ENCODE results near the gene TTC23.
"Not testable (repeated sequence)": the region's sequence is repeated elsewhere in the genome, so short reads cannot be mapped to it uniquely, and the experiment has no call there.

TTC23 gene

GRCh38 chr15:99250001-99250400 is 620 bp upstream of the TTC23 start:
- DNase-seq (ENCODE audit: low spot score): no peak

DNA sequence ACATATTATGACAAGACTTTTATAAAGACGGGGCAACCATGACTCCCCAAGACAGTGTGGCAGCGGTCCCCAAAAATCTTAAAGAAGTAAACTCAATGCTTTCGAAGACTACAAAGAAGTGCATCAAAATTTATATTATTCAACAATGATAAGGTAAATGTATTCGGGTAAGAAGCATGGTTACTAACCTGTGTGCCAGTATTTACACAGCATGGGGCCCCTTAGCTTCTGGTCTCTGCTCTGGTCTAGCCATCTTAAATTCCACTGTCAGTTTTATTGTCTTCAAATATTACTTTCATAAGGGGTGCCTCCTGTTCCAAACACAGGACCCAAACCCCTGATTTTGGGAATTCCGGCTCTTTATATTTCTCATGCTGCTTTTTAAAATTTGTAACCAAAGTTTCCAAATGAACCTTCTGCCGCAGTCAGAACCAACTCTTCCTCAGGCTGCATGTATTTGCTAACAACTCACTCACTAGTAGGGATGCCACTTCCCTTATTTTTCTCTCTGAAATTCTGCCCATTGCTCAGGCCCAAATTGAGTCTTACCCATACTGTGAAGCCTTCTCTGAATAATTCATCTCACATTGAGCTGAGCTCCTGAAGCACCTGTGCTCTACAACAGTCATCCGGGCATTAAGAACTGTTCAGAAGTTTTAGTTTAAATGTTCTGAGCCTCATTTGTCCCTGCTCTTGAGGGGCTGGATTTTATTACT is 1.2 kb downstream of the TTC23 start:
- no peak for DNase-seq (ENCODE audit: low spot score)

DNA sequence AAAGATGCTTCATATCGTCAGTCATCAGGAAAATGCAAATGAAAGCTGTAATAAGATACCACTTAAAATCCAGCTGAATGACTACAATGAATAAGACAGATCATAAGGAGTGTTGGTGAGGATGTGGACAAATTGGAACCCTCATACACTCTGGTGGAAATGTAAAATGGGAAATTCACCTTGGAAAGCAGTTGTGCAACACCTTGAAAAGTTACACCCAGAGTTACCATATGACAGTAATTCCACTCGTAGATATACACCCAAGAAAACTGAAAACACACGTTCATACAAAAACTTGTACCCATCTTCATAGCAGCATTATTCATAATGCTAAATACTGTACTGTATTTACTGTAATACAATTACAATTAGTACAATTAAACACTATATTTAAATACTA is 2.3 kb downstream of the TTC23 start:
- no peak for DNase-seq (ENCODE audit: low spot score)

DNA sequence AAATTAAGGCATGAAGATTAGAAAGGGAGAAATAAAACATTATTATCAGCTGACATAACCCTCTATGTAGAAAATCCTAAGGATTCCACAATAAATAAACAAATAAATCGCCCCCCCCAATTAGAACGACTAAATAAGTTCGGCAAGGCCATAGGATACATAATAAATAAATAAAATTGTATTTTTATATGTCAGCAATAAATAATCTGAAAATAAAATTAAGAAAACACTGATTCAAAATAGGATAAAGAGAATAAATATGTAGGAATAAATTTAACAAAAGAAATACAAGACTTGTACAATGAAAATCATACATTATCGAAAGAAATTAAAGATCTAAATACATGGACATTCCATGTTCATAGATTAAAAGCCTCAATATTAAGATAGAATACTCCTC is 5.1 kb downstream of the TTC23 start:
- DNase-seq (ENCODE audit: low spot score): no peak

GRCh38 chr15:99241752-99242151 is 7.6 kb downstream of the TTC23 start:
- no peak for DNase-seq (ENCODE audit: low spot score)

DNA sequence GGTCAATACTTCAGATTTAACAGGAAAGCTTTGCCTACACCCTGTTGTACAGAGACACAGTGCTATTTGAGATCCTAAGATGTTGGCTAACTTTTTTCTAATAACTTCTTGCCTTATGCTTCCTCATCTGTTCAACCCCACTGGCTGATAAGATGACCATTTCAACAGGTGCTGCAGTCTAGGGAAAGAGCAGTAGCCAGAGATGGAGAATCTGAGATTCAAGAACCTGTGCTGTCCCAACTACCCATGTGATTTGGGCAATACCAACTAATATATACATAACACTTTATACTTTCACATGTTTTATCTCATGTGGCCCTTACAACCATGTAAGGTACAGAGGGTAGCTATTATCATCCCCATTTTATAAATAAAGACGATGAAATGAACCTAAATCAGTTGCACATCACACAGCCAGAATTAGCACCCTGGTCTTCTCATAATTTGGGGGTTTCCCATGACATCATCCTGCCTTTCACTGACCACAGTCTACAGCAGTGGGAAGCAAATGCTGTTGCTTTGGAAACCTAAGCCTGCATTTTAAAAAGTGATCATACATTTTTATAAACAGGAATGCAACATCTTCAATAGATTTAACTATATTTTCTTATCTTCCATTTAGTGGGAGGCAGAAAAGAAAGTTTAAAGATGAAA is 9.7 kb downstream of the TTC23 start:
- no peak for DNase-seq (ENCODE audit: low spot score)

DNA sequence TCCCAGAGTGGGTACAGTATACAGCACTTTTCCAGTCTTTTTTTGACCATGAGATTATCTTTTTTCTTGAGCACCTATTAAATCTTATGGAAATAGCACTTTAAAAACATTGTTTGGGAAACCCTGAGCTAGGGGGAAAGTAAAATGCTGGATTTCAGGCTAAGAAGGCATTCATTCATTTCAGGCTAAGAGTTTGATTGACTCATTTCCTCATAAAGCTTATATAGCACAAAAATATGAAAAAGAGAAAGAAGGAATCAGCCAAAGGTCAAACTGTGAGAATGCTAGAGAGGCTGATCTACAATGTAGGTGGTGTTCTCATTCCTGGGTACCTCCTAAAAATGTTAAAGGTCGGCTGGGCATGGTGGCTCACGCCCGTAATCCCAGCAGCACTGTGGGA is 10.5 kb downstream of the TTC23 start:
- no peak for DNase-seq (ENCODE audit: low spot score)

DNA sequence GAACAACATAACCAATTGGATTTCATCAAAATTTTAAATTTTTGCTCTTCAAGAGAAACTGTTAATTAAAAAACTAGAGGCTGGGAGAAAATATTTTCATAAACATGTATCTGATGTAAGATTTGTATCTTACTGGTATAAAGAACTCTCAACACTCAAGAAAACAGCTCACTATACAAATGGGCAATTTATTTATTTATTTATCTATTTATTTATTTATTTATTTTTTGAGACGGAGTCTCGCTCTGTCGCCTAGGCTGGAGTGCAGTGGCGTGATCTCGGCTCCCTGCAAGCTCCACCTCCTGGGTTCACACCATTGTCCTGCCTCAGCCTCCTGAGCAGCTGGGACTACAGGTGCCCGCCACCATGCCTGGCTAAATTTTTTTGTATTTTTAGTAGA is 15.2 kb downstream of the TTC23 start:
- not testable (repeated sequence) for DNase-seq (ENCODE audit: low spot score)

DNA sequence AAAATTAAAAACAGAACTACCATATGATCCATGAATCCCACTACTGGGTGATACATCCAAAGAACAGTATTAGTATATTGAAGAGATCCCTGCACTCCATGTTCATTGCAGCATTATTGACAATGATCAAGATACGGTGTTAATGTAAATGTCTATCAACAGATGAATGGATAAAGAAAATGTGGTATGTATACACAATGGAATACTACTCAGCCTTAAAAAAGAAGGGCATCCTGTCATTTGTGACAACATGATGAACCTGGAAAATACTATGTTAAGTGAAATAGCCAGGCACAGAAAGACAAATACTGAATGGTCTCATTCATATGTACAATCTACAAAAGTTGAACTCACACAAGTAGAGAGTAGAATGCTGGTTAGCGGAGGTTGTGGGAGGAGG is 16.6 kb downstream of the TTC23 start:
- DNase-seq (ENCODE audit: low spot score): no peak

GRCh38 chr15:99230867-99231266 is 18.5 kb downstream of the TTC23 start:
- no peak for DNase-seq (ENCODE audit: low spot score)

DNA sequence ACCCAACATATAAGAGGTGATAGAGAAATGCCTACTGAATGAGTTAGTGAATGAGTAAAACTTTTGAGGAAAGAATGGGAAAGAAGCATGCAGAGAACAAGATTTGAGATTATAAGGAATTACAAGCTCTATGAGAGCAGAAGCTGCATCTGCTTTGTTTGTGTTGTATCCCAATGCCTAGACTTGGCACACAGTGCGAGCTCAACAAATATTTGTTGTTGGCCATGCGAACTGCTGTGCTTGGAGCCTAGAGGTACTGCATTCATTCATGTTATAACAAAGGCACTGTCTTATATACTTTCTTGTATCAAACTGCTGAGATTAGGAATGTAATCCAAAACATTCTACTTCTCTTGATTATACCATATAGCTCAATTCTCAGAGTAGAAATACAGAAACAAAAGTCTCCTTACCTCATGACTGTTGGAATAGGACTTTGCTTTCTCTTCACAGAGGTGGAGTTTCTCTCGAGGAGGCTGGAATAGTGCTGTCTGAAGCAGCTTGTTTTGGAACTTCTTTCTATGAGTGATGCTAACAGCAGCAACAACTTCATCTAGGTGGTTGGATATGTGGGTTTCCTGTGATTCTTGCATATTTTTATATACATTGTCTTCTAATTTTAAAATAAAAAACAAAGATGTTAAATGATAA is 21.1 kb downstream of the TTC23 start:
- DNase-seq (ENCODE audit: low spot score): no peak

DNA sequence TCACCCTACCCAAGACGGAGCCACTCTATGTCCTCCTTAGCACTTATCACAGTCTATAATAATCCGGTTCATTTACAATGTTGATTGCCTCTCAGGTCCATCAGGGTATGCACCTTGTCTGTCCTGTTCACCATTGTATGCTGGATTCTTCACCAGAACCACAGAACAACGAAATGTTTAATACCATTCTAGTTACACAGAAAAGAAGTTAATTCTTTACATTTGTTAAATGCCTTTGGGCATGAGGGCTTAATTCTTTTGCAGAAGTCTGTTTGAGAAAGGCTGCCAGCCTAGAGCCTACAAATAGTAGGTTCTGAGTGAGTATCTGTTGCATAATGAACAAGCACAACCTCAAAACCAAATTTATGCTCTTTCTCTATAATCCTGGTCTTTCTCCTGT is 22.6 kb downstream of the TTC23 start:
- no peak for DNase-seq (ENCODE audit: low spot score)

GRCh38 chr15:99224372-99225214 is 24.8 kb downstream of the TTC23 start:
- no peak for DNase-seq (ENCODE audit: low spot score)

GRCh38 chr15:99213187-99213811 is 36.1 kb downstream of the TTC23 start:
- peak; percentile 44 for DNase-seq (ENCODE audit: low spot score)

DNA sequence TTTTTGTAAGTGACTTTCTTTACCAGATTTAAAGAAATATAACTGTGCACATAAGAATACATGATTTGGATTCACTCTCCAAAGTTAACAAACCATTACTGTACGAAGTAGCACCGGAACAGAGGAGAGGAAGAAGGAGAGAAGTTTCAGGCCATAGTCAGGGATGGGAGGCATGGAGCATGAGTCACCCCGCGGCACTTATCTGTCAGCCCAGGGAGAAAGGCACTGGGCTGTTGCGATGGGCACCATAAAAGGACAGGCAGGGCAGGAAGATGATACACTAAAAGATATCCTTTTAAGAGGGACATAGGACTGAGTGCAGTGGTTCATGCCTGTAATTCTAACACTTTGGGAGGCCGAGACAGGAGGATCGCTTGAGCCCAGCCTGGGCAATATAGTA is 37.0 kb downstream of the TTC23 start:
- no peak for DNase-seq (ENCODE audit: low spot score)

GRCh38 chr15:99211926-99212325 is 37.5 kb downstream of the TTC23 start:
- DNase-seq (ENCODE audit: low spot score): no peak

- no peak for DNase-seq (ENCODE audit: low spot score)
Observed at GRCh38 chr15:99210334-99210733, 39.0 kb downstream of the TTC23 start.

DNA sequence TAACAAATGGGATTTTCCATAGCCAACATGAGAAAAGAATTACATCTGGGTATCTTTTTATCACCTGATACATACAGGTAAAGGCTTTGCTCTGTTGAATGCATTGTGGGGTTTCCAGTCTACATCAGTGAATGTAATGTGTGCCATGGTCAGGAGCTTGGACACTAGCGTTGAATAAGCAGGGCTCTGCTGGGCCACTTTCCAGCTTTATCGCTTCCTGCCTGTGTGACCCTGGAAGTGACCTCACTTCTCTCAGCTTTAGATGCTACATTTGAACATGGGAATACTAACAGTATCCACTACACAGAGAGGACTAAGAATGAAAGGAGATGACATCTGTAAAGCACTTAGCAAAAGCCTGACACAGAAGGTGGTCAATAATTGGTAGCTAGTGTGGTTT is 40.1 kb downstream of the TTC23 start:
- no peak for DNase-seq (ENCODE audit: low spot score)

DNA sequence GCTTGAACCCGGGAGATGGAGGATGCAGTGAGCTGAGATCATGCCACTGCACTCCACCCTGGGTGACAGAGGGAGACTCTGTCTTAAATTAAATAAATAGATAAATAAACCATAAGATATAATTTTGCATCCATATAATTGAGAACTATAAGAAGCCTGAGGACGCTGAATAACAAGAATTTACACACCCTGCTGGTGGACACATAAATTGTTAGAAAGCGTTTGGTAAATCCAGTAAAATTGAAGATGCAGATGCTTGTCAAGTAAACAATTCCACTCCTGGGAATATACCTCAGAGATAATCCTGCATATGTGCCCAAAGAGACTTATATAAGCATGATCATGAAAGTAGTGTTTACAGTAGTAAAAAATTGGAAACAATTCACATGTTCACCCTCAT is 41.7 kb downstream of the TTC23 start:
- DNase-seq (ENCODE audit: low spot score): no peak

DNA sequence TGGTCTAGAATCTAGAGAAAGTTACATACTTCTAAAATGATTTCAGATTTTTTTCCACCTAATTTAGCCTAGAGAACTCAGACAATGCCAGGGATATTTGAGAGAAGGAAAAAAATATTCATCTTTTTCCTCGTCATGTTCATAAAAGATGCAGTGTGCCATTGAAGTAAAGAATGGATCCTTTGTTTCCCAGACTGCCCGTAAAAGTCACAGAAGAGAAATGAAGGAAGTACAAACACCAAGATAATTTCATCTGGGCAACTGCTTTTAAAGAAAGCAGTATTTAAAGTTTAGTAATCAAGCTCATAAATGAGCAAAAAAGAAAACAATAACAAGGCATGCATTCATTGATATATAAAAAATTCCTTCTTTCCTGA is 47.2 kb downstream of the TTC23 start:
- no peak for DNase-seq (ENCODE audit: low spot score)

DNA sequence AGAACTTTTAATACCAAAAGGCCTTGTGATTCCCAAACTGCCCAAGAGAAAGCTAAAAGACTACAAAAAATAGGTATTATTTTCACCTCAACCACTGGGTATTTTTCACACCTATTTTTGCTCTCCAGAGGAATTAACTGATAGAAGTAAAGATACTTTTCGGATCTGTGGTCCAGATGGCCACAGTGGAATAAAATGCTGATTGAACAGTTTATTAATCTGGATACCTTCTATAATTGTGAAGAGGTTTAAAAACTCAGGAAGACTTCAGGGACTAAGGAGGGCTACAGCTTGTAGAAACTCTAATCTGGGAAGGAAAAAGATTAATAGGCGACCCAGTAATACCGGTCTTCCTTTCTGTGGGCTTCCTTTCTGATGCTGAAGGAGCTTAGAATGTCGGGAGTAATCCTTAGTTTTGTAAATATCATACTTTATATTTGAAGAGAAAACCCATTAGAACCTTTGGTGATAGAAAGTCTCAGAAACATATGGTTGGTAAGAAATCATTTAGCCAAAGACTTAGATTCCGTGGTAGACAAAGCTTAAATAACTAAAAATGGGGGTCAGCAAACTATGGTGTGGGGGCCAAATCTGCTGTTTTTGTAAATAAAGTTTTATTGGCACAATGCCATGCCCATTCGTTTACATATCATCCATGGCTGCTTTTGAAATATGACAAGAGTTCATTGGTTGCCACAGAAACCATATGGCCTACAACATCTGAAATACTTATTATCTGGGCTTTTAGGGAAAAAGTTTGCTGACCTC is 47.8 kb downstream of the TTC23 start:
- no peak for DNase-seq (ENCODE audit: low spot score)
